HepG2 (cell line): ENCODE data around the gene TMEM106B. TPM values are rescaled to one million over a fixed set of nuclear protein-coding genes. Genes with fewer than 3 reads are reported as not detected.

ENCODE experiments used
- BCL3 ChIP-seq: sonication (generic); formaldehyde crosslinking; IDR thresholded peaks from 2 replicates; pipeline ENCODE4 v1.5.1; 2020; ENCODE audit warnings: mild to moderate bottlenecking, missing genetic modification reagents, moderate library complexity
- EZH2 ChIP-seq: conservative IDR thresholded peaks from 2 replicates; pipeline ENCODE4 v1.6.1; 2012; ENCODE audit warnings: mild to moderate bottlenecking, low read depth, low read length, moderate library complexity
- FOXP1 ChIP-seq, 2 experiments: fragments of 450-650 bp in 1 of 2; IDR thresholded peaks; 2 replicates each; pipeline ENCODE4 v1.6.1; 2017 to 2018; ENCODE audit warnings: antibody characterized with exemption in 1 of 2
- GATAD2A ChIP-seq: IDR thresholded peaks from 2 replicates; pipeline ENCODE4 v1.6.1; 2016
- HMG20A ChIP-seq: IDR thresholded peaks from 2 replicates; pipeline ENCODE4 v1.6.1; 2016; ENCODE audit warnings: borderline replicate concordance
- HNF4A ChIP-seq: sonication (generic); formaldehyde crosslinking; IDR thresholded peaks from 2 replicates; pipeline ENCODE4 v1.4.0; 2020; ENCODE audit warnings: missing genetic modification reagents
- HOXA3 ChIP-seq: sonication (generic); formaldehyde crosslinking; IDR thresholded peaks from 2 replicates; pipeline ENCODE4 v1.5.0; 2020; ENCODE audit warnings: missing genetic modification reagents
- JARID2 ChIP-seq: sonication (generic); formaldehyde crosslinking; IDR thresholded peaks from 2 replicates; pipeline ENCODE4 v1.8.1; 2023; ENCODE audit warnings: missing genetic modification reagents, inconsistent platforms; ENCODE audit not compliant: insufficient replicate concordance
- NCOA2 ChIP-seq: sonication (generic); formaldehyde crosslinking; IDR thresholded peaks from 2 replicates; pipeline ENCODE4 v1.8.0; 2022; ENCODE audit warnings: inconsistent platforms
- NR2F6 ChIP-seq, 2 experiments: IDR thresholded peaks; 2 replicates each; pipeline ENCODE4 v1.6.1; 2016; ENCODE audit warnings: antibody characterized with exemption in 1 of 2, mild to moderate bottlenecking in 1 of 2
- PCBP2 ChIP-seq: fragments of 200-400 bp; formaldehyde crosslinking; optimal IDR thresholded peaks from 2 replicates; pipeline ENCODE3; 2018; ENCODE audit warnings: low read length, low read depth; ENCODE audit not compliant: poor library complexity, severe bottlenecking
- PRDM10 ChIP-seq: sonication (generic); formaldehyde crosslinking; IDR thresholded peaks from 2 replicates; pipeline ENCODE4 v1.4.0; 2020; ENCODE audit warnings: low read depth, missing genetic modification reagents
- SAP130 ChIP-seq: IDR thresholded peaks from 2 replicates; pipeline ENCODE4 v1.6.1; 2016; ENCODE audit warnings: low read depth
- SOX5 ChIP-seq: IDR thresholded peaks from 2 replicates; pipeline ENCODE4 v1.6.1; 2016; ENCODE audit warnings: borderline replicate concordance
- TEAD3 ChIP-seq: optimal IDR thresholded peaks from 2 replicates; pipeline ENCODE3; 2016; ENCODE audit warnings: borderline replicate concordance
- ZBTB49 ChIP-seq: sonication (generic); formaldehyde crosslinking; IDR thresholded peaks from 2 replicates; pipeline ENCODE4 v1.4.0; 2020; ENCODE audit warnings: missing genetic modification reagents, borderline replicate concordance
- ZUFSP ChIP-seq: sonication (generic); formaldehyde crosslinking; IDR thresholded peaks from 2 replicates; pipeline ENCODE4 v1.9.0; 2021; ENCODE audit warnings: missing genetic modification reagents, mild to moderate bottlenecking, borderline replicate concordance
- polyA plus RNA-seq, 8 experiments: library from polyadenylated mRNA; depleted of rRNA in 3 of 8; stranded (reverse) in 7 of 8; unstranded in 1 of 8; fragments of >200 nt; fragmentation: Illumina TruSeq in 4 of 8; extraction: Trizol in 4 of 8; gene quantifications; 2 replicates each; pipeline versions ENCODE4 v1.2.1 to v1.2.3, GENCODE V29; 2011 to 2016; ENCODE audit warnings: low read depth in 4 of 8, missing spikeins in 1 of 8, mixed read lengths in 1 of 8; ENCODE audit not compliant: insufficient read depth in 1 of 8
- total RNA-seq, 5 experiments: library from RNA; depleted of rRNA; stranded (reverse); fragments of >200 nt; fragmentation: Illumina TruSeq; extraction: Trizol; gene quantifications; 2 replicates each; pipeline ENCODE4 v1.2.3, GENCODE V29; 2016; ENCODE audit warnings: low read depth in 1 of 5

The TMEM106B gene
- total and polyA plus RNA-seq, 2 of the 13 experiments (the other 11 are each of a cell fraction or from before 2014, with no cell fraction given): 16.8 to 25.1 TPM

- TF ChIP-seq BCL3 (CRISPR knock-in tag): no peak
- TF ChIP-seq JARID2 (CRISPR knock-in tag): no peak
- TF ChIP-seq NCOA2: peak; percentile 49
- TF ChIP-seq TEAD3 (CRISPR knock-in tag): peak; percentile 80
- no peak for TF ChIP-seq NR2F6 (IDR thresholded peaks at IDR 0.05)
- peak; percentile 41 for TF ChIP-seq NR2F6 (CRISPR knock-in tag; IDR thresholded peaks at IDR 0.05)
- TF ChIP-seq HOXA3: no peak
- TF ChIP-seq GATAD2A: peak; percentile 76
- no peak for TF ChIP-seq EZH2
- TF ChIP-seq ZUFSP: no peak
- no peak for TF ChIP-seq PRDM10 (CRISPR knock-in tag)
- TF ChIP-seq FOXP1 (IDR thresholded peaks at IDR 0.05): no peak
- TF ChIP-seq FOXP1 (CRISPR knock-in tag; IDR thresholded peaks at IDR 0.05): peak; percentile 51
- TF ChIP-seq HNF4A (CRISPR knock-in tag): 0 out of 2 replicates have a peak, but pooled peaks have one; percentile 14
- no peak for TF ChIP-seq ZBTB49 (CRISPR knock-in tag)
- peak; percentile 44; the same call in 1 of the 2 replicates for TF ChIP-seq HMG20A (CRISPR knock-in tag)
- no peak for TF ChIP-seq PCBP2
- peak; percentile 77; the same call in 1 of the 2 replicates for TF ChIP-seq SOX5 (CRISPR knock-in tag)
- peak; percentile 51 for TF ChIP-seq SAP130 (CRISPR knock-in tag)
These were observed 11.7 kb upstream of the TMEM106B start (continued) for GRCh38 chr7:12199363-12199762.
